HG03354 (cell line): ENCODE data around the gene USP15.
A peak's percentile ranks its signal among the peaks of the same experiment; 100 is the strongest.

ENCODE experiments used
- ATAC-seq: cut with Tn5 transposase; IDR thresholded peaks from one replicate; pipeline ENCODE4 v1.9.1; 2021; ENCODE audit warnings: mild to moderate bottlenecking; ENCODE audit not compliant: unreplicated experiment, poor library complexity, severe bottlenecking

USP15 gene

DNA sequence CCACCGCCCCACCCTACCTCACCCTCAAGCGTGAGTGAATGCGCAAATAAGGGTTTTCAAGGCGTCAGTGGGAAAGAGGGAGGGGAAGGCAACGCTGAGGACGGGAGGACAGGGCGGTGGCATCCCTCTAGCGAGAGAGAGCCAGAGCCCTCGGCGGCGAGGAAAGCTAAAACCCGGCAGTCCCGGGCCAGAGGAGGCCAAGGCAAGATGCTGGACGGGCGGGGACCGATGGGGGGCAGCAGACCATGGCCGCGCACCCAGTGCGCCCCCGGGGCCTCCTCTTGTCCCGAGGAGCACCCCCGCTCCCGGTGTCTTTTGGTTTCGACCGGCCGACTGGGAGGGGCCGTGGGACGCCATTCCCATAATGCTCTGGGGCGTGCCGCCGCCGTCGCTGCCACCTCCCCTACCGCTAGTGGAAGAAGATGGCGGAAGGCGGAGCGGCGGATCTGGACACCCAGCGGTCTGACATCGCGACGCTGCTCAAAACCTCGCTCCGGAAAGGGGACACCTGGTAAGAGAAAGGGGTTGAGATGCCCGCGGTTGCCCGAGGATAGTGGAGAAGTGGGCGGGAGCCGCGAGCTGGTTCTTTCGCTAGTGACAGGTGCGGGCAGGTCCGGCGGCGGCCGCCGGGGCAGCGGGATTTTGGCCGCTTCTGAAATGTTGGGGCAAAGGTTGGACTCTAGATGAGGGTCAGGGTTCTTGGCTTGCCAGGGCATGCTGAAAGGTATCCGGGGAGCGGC, at the start of gene USP15:
USP15 (plus strand) TSS at position 412 of the 740 bp plus-strand sequence; CDS start at position 423, 11 bp downstream.
- ATAC-seq, result peak; percentile 79

DNA sequence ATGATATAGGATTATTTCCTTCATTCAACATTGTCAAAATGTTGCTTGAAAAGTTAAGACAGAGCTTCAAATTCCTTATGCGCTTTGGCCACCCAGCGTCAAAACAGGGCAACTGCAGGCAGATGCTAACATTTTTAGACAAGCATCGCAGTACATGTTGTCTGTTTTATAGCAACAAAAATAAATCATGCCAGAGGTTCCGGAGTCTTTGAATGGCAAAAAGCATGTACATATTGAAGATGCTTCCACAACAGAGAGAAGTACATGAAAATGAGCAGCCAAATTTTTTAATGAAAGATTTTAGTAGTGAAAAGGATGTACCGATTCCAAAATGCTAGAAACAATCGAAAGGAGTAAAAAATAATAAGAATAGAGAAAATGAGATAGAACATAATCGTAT, 49.8 kb upstream of the USP15 start:
- ATAC-seq, result peak; percentile 92

DNA sequence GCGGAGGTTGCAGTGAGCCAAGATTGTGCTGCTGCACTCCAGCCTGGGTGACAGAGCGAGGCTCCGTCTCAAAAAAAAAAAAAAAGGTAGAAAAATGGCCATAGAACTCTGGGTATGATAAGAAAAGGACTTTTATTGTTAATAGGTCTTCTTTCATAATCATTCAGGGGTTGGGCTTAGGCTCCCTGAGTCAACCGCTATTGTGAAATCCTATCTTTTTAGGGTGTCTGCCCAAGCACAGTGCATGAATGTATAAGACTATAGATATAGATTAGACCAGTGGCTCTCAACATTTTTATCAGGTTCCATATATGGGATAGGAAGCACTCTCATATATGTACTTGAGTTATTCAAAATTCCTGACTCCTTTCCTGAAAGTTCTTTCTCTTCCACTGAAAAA, 48.7 kb upstream of the USP15 start:
- ATAC-seq, result no peak

DNA sequence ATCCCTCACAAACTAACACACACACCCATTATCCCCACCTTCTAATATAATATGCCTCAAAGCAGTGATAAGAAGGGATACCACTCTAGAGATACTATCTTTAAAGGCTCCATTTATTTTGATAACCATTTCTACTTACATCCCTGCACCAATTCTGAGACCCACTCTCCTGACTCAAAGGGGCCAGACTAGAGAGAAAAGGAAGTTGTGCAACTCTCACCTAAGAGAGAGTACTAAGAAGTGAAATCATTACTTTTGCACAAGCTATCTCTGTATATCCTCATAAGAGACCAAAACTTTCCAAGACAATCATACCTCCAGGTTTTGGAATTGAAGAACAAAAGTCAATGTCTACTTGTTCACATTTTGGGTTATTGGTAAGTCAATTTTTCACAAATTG, 45.4 kb upstream of the USP15 start:
- no peak for ATAC-seq

DNA sequence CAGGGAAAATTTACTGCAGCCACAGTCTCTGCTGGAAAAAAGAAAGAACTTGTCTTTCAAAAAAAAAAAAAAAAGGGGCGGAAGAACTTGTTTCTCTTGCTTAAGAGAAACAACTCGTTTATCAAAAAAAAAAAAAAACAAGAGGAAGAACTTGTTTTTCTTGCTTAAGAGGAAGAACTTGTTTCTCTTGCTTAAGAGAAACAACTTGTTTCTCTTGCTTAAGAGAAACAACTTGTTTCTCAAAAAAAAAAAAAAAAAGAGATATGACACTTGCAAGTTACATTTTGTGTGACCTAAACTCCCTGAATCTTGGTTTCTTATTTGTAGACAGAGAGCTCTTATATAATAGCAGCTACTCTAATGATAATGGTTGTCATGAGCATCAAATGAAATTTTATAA, 44.7 kb upstream of the USP15 start:
- ATAC-seq, result no peak

DNA sequence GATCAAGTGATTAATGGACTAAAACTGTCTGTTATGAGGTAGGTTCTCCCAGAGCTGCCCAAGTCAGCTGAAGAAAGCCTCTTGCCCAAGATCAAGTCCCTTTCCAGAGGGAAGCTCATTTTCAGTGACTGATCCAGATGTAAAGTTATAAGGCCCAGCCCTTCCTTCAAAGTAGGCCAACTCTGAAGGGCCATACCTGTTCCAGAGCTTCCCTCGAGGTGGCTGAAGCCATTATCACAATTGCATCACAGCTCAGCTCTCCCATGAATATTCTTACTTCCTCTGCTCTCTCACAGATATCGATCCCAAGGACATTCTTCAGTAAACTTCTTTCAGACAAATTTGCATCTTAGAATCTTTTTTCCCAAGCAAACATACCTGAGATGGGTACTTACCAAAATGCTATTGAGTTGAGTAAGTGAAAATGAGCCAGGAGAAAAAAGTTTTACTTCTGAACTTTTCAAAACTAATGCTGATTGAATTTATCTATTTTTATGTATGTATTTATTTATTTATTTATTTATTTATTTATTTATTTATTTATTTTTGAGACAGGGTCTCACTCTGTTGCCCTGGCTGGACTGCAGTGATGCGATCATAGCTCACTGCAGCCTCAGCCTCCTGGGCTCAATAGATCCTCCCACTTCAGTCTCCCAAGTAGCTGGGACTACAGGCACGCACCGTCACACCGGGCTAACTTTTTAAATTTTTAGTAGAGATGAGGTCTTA, 42.6 kb upstream of the USP15 start:
- ATAC-seq, result no peak

DNA sequence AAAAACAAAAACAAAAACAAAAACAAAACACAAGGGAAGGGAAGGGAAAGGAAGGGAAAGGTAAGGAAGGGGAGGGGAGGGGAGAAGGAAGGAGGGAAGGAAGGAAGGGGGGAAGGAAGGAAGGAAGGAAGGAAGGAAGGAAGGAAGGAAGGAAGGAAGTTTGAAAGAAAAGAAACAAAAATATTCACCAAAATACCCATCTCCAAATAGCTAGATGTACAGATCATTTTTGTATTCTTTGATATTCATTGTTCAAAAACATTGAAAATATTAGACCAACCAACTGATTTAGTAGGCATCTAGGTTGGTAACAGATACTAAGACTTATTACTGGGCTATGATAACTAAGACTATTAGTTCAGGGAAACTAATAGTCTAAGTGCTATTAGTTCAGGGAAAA, 39.1 kb upstream of the USP15 start:
- no peak for ATAC-seq

DNA sequence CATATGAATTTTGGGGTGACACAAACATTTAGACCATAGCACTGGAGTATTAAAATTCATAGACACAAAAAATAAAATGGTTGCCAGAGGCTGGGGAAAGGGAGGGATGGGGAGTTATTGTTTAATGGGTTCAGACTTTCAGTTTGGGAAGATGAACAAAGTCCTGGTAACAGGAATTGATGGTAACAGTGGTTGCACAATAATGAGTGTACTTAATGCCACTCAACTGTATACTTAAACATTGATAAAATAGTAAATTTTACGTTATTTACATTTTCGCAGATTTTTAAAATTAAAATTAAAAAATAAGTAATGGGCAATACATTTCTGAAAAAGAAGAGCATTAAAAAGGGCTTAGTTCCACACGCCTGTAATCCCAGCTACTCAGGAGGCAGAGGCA, 35.6 kb upstream of the USP15 start:
- ATAC-seq, result no peak

DNA sequence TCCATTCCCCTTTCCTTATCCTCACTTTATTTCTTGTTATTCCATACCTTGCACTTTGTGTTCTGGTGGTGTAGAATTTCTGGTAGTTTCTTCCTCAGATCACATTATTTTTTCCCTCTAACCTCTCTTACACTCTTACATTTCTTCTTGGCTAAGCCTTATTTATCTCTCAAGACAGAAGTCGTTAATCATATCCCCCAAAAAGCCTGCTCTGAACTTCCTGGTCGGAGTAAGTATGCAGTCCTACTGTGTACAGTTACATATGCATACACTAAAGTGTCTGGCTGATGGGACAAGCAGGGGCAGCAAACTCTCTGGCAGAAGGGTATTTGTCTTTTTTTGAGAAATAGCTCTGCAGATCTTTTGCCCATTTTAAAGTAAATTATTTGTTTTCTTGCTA, 33.1 kb upstream of the USP15 start:
- no peak for ATAC-seq

DNA sequence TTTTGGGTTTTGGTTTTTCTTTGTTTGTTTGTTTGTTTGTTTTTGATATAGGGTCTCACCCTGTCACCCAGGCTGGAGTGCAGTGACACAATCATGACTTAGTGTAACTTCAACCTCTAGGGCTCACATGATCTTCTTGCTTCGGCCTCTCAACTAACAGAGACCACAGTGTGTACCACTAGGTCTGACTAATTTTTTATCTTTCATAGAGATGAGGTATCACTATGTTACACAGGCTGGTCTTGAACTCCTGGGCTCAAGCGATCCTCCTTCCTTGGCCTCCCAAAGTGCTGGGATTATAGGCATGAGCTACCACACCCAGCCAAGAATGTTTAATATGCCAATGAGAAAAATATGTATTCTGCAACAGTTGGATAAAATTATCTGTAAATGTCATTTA, 29.6 kb upstream of the USP15 start:
- no peak for ATAC-seq

DNA sequence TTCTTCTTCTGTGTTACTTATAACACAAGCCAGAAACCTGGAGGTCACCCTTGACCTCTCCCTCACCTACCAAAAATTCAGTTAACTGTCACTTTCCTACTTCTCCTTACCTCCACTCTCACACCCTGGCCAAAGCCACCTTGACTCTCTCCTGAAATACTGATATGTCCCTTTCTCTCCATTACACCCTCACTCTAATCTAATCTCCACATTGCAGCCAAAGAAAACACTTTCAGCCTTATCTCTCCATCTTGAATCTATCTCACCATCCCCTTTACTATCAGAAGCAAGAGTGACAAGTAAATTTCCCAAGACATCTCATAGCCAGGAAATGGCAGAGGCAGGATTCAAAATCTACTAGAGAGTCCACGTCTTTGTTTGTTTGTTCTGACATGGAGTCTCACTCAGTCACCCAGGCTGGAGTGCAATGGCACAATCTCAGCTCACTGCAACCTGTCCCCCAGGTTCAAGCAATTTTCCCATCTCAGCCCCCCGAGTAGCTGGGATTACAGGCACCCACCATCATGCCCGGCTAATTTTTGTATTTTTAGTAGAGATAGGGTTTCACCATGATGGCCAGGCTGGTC, 28.0 kb upstream of the USP15 start:
- no peak for ATAC-seq

DNA sequence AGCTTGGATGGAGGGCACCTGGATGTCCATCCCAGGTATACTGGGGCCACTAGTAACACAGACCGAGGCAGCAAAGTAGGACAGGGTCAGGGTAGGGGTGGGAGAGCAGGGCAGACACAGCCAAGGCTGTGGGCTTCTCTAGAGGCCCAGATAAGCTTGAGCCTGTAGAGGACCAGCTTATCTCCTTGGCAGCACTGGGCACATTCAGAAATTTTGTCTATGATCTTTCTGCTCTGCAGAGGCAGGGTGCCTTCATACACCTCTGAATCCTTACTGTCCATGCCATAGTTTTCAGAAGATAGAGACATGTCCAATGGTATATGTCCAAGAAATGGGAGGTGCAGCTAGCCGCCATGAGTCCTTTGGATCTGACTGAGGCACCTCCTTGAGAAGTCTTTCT, 26.4 kb upstream of the USP15 start:
- ATAC-seq, result no peak

DNA sequence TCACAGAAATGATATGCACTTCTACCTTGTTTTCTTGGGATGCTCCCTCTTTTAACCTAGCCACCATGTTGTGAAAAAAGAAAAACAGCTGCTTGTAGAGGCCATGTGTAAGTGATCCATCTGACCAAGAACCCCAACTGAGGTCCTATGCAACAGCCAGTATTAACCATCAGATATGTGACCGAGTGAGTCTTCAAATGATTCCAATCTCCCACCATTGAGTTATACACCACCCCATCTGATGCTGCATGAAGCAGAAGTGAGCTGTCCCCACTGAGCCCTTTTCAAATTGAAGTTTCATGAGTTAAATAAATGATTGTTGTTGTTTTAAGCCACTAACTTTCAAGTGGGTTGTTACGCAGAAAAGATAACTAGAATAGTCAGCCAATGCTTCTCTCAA, 20.6 kb upstream of the USP15 start:
- no peak for ATAC-seq

DNA sequence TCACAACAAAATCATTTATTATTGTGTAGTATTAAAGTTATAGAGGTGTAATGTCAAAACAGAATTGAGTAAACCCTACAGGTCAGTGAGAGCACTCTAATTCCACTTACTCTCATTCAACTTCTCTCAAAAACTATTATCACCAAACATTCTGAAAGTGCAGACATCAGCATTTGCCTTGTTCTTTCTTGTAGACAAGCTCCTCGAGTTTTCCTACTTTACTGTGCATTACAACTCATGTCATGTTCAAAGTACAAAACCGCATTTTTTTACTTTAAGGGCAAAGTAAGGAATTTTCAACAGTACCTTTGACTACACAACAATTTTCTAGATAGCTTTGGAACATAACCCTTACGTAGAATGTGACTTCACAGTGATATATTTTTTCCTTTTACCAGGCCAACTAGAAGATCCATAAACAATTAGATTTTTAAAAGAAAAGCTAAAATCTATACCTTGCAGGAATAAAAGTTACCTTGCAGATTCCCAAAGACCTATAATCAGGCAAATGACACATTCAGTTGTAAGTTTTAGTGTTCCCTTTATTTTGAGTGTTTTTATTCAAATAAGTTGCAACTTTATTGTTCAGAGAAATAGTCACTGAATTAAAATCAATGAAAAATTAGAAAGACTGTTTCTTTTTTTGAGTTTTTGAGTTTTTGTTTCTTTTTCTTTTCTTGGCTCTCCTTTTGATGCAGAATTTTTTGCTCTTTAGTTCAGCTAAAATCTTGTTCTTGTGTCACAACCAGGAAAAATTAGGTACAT, 12.7 kb upstream of the USP15 start:
- ATAC-seq, result no peak

DNA sequence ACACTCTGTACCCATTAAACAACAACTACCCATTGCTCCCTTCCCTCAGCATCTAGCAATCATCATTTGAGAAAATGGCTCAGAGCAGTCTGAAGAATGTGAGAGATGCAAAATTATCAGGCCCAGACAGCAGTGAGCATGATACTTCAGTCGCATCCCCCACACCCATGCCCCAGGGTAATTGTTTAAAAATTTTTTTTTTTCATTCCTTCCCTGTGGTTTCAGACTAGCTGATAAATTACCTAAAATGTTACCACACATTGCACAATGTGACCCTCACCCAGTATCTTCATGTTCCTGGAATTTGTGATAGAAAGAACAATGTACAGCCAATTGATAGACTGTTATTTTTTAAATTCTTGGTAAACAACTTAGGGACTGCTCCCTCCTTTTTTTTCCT, 11.3 kb upstream of the USP15 start:
- ATAC-seq, result no peak

DNA sequence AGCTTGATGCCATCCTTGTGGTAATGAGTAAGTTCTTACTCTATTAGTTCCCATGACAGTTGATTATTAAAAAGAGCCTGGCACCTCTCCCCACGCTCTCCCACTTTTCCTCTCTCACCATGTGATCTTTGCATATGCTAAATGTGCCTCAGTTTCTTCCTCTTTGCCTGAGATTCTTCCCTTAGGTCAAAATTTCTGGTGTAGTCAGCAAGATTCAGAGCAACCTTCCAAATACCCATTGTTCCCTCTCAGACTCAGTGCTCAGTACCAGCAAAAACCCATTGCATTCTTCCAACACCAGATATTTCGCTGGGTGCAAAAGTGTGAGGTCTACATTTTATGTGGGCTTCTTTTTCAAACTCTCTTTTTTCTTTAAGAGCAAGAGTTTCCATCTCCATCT, 10.8 kb upstream of the USP15 start:
- no peak for ATAC-seq

DNA sequence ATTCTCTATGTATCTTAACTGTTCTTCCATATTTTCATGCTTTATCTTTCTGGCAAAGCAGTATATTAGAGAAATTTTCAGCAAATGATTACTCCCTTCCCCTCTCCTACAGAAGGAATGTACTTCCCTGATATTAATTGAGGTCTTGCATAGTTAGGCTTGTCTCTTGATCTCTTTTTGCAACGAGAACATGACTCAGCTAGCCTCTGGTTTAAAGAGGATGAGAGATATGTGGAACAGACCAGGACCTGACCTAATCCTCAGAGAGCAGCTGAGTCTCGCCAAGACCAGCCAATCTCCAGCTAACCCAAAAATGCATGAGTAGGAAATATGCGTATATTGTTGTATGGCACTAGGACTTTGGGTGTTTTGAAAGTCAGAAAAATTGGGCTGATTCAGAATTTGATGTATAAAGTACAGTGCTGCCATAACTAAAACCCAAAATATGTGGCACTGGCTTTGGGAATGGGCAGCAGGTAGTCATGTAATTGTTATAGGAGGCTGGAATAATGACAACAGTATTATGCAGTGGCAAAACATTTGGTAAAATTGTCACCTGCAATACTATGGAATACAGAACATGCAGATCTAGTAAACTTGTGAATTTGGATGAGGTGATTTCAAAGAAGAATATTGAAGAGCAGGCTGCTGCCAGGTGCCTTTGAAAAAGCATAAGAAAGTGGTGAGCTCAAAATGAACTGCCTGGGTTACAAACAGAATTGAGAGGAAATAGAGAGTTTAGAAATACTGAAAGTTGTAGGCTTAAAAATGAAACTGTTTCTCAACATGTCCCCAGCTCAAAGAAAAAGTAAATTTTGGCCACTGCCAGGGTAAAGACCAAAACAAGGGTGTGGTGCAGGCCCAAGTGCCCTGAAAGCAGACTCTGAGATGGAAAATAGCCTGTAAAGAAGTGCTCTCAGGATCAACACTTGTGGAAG, 9.3 kb upstream of the USP15 start:
- ATAC-seq, result peak; percentile 87

DNA sequence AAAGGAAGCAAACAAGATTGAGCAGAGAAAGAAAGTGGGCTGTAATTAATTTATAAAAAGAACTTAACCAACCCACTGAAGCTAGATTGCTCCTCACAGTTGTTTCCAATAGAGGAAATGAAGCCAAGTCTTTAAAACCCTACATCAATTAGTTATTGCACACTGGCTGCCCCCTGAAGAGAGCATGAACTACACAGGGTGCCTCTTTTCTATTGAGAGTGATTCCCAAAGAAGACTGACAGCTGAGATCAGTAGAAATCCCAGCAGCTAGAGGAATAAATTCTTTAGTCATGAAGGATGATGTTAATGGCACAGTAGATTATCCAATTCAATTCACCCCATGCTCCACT, 8.6 kb upstream of the USP15 start:
- ATAC-seq, result peak; percentile 49

DNA sequence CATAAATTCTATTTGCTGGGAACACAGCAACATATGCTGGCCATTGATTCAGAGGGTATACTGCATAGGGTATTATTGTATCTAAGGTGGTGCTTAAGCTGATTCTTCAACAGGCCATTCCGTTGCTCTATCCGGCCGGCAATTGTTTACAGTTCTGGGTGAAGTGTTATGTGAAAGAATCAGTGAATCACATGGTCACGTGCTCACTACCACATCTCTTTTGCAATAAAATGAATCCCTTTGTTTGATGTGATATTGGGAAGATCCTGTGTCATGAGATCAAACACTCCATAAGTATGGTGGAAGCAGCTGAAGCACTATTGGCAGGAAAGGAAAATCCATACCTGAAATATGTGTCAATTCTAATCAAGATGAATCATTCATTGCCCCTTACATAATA, 7.6 kb upstream of the USP15 start:
- no peak for ATAC-seq
